H9 (cell line): ENCODE measurements around the gene OR5V1. TPM values are rescaled to one million over a fixed set of nuclear protein-coding genes. Genes with fewer than 3 reads are reported as not detected.

ENCODE experiments used
- DNase-seq: peaks from one replicate; pipeline ENCODE4 v3.0.0-alpha.2; 2017
- H2AFZ ChIP-seq: one replicate; pipeline ENCODE4 v1.6.1; 2013; ENCODE audit warnings: mild to moderate bottlenecking, low read length, control low read depth, moderate library complexity
- H2AK5ac ChIP-seq: 2 replicates; pipeline ENCODE4 v1.6.1; 2013; ENCODE audit warnings: low read length, control low read depth, mixed read lengths; ENCODE audit not compliant: insufficient read length
- H2BK120ac ChIP-seq: one replicate; pipeline ENCODE4 v1.6.1; 2013; ENCODE audit warnings: low read depth, mild to moderate bottlenecking, low read length, control low read depth, inconsistent platforms; ENCODE audit not compliant: poor library complexity, severe bottlenecking
- H2BK12ac ChIP-seq: 2 replicates; pipeline ENCODE4 v1.6.1; 2013; ENCODE audit warnings: low read length, control low read depth, mixed read lengths, low read depth; ENCODE audit not compliant: insufficient read length
- H2BK15ac ChIP-seq: 2 replicates; pipeline ENCODE4 v1.6.1; 2013; ENCODE audit warnings: low read depth, low read length, control low read depth
- H2BK20ac ChIP-seq: one replicate; pipeline ENCODE4 v1.6.1; 2013; ENCODE audit warnings: low read depth, mild to moderate bottlenecking, low read length, control low read depth, inconsistent platforms; ENCODE audit not compliant: poor library complexity, severe bottlenecking
- H2BK5ac ChIP-seq: 2 replicates; pipeline ENCODE4 v1.6.1; 2013; ENCODE audit warnings: low read length, control low read depth, mixed read lengths; ENCODE audit not compliant: insufficient read length
- H3K14ac ChIP-seq: 2 replicates; pipeline ENCODE4 v1.6.1; 2013; ENCODE audit warnings: low read length, control low read depth; ENCODE audit not compliant: insufficient read depth
- H3K18ac ChIP-seq: 2 replicates; pipeline ENCODE4 v1.6.1; 2013; ENCODE audit warnings: low read depth, mild to moderate bottlenecking, mixed read lengths, low read length, control low read depth; ENCODE audit not compliant: insufficient read length
- H3K23ac ChIP-seq: 2 replicates; pipeline ENCODE4 v1.6.1; 2013; ENCODE audit warnings: low read length, control low read depth, mixed read lengths, low read depth; ENCODE audit not compliant: insufficient read length
- H3K23me2 ChIP-seq: 2 replicates; pipeline ENCODE4 v1.6.1; 2013; ENCODE audit warnings: low read depth, mild to moderate bottlenecking, mixed read lengths, low read length, control low read depth; ENCODE audit not compliant: insufficient read length, poor library complexity, severe bottlenecking
- H3K27ac ChIP-seq: 2 replicates; pipeline ENCODE4 v1.5.1; 2013; ENCODE audit warnings: low read length, control low read depth, mixed read lengths, low read depth; ENCODE audit not compliant: insufficient read length
- H3K27me3 ChIP-seq: 2 replicates; pipeline ENCODE4 v1.6.1; 2013; ENCODE audit warnings: low read length, control low read depth, inconsistent platforms; ENCODE audit not compliant: insufficient read depth
- H3K4ac ChIP-seq: 2 replicates; pipeline ENCODE4 v1.6.1; 2013; ENCODE audit warnings: low read depth, mild to moderate bottlenecking, control low read depth, inconsistent platforms, low read length, moderate library complexity
- H3K4me1 ChIP-seq: 2 replicates; pipeline ENCODE4 v1.6.1; 2013; ENCODE audit warnings: low read length, control low read depth, inconsistent platforms; ENCODE audit not compliant: insufficient read depth
- H3K4me2 ChIP-seq: 2 replicates; pipeline ENCODE4 v1.6.1; 2013; ENCODE audit warnings: low read length, control low read depth, mixed read lengths; ENCODE audit not compliant: insufficient read length, insufficient read depth
- H3K56ac ChIP-seq: 2 replicates; pipeline ENCODE4 v1.6.1; 2013; ENCODE audit warnings: low read depth, mild to moderate bottlenecking, mixed read lengths, low read length, control low read depth; ENCODE audit not compliant: insufficient read length
- H3K79me1 ChIP-seq: 2 replicates; pipeline ENCODE4 v1.6.1; 2013; ENCODE audit warnings: low read depth, mild to moderate bottlenecking, moderate library complexity, low read length, control low read depth, inconsistent platforms; ENCODE audit not compliant: insufficient read depth, poor library complexity, severe bottlenecking
- H3K79me2 ChIP-seq: 2 replicates; pipeline ENCODE4 v1.6.1; 2013; ENCODE audit warnings: low read length, control low read depth, inconsistent platforms; ENCODE audit not compliant: insufficient read depth
- H3K9ac ChIP-seq: 2 replicates; pipeline ENCODE4 v1.6.1; 2013; ENCODE audit warnings: low read length, control low read depth, mixed read lengths; ENCODE audit not compliant: insufficient read length; ENCODE audit errors: extremely low read depth
- H3K9me3 ChIP-seq: one replicate; pipeline ENCODE4 v1.6.1; 2013; ENCODE audit warnings: low read depth, low read length, inconsistent platforms; ENCODE audit not compliant: control insufficient read depth
- H3T11ph ChIP-seq: one replicate; pipeline ENCODE4 v1.6.1; 2013; ENCODE audit warnings: mild to moderate bottlenecking, low read length, control low read depth, inconsistent platforms
- H4K20me1 ChIP-seq: one replicate; pipeline ENCODE4 v1.6.1; 2013; ENCODE audit not compliant: control insufficient read depth, insufficient read length, insufficient read depth
- H4K5ac ChIP-seq: 2 replicates; pipeline ENCODE4 v1.6.1; 2013; ENCODE audit warnings: low read depth, mild to moderate bottlenecking, mixed read lengths, low read length, control low read depth; ENCODE audit not compliant: insufficient read length
- H4K8ac ChIP-seq: replicated peaks from 2 replicates; pipeline ENCODE4 v1.6.1; 2013; ENCODE audit warnings: low read length, control low read depth, mixed read lengths, low read depth; ENCODE audit not compliant: insufficient read length
- H4K91ac ChIP-seq: 2 replicates; pipeline ENCODE4 v1.6.1; 2013; ENCODE audit warnings: low read depth, mild to moderate bottlenecking, moderate library complexity, mixed read lengths, low read length, control low read depth; ENCODE audit not compliant: insufficient read length
- H3K27ac Mint-ChIP-seq, 3 experiments: 2 replicates in 2 of 3; 3 replicates in 1 of 3; pipeline ENCODE4 v1.8.0; 2020 to 2021; ENCODE audit warnings: mixed read lengths in 3 of 3, mild to moderate bottlenecking in 1 of 3, moderate library complexity in 1 of 3
- H3K27me3 Mint-ChIP-seq: 2 replicates; pipeline ENCODE4 v1.8.0; 2021; ENCODE audit warnings: low read depth, mild to moderate bottlenecking, moderate library complexity, mixed read lengths
- H3K36me3 Mint-ChIP-seq, 3 experiments: 2 replicates in 2 of 3; 3 replicates in 1 of 3; pipeline ENCODE4 v1.8.0; 2020 to 2021; ENCODE audit warnings: low read depth in 3 of 3, mixed read lengths in 3 of 3; ENCODE audit not compliant: insufficient read depth in 1 of 3
- H3K4me1 Mint-ChIP-seq, 2 experiments: 2 replicates each; pipeline ENCODE4 v1.8.0; 2020; ENCODE audit warnings: mixed read lengths in 2 of 2
- H3K4me3 Mint-ChIP-seq, 2 experiments: 2 replicates in 1 of 2; 3 replicates in 1 of 2; pipeline ENCODE4 v1.8.0; 2020 to 2021; ENCODE audit warnings: mild to moderate bottlenecking in 2 of 2, mixed read lengths in 2 of 2, moderate library complexity in 1 of 2
- H3K9me3 Mint-ChIP-seq, 2 experiments: 2 replicates in 1 of 2; 3 replicates in 1 of 2; pipeline ENCODE4 v1.8.0; 2020; ENCODE audit warnings: mild to moderate bottlenecking in 2 of 2, mixed read lengths in 2 of 2, moderate library complexity in 1 of 2
- total RNA-seq: library from RNA; stranded (reverse); gene quantifications from 2 replicates; pipeline ENCODE4 v1.2.1, GENCODE V29; 2021
- TF ChIP-seq, protein P1 (sequence below): fragments of 200-600 bp; sonication (generic); conservative IDR thresholded peaks from 3 replicates; pipeline ENCODE4 v1.8.0; 2021; ENCODE audit warnings: antibody characterized with exemption, mild to moderate bottlenecking

The OR5V1 gene
- total RNA-seq, 1 experiment from 2014 or later: not detected

GRCh38 chr6:29414588-29414987 is 45.9 kb upstream of the OR5V1 start, which contains the start of gene OR12D1:
OR12D1 (plus strand) TSS chr6:29414928.
- Histone ChIP-seq H3K9ac (no peak within 1 kb of the TSS), H2BK12ac (no peak within 1 kb of the TSS), H3K23ac (no peak within 1 kb of the TSS), H3K56ac (no peak within 1 kb of the TSS), H3K18ac (no peak within 1 kb of the TSS), H3K9me3 (no peaks in the 10 kb centered on the region), H3K79me2 (no peaks in the 10 kb centered on the region), H2BK120ac (no peak within 1 kb of the TSS), H2AFZ (no peak within 1 kb of the TSS), H3K27ac (no peak within 1 kb of the TSS), H3K4ac (no peak within 1 kb of the TSS), H4K91ac (no peak within 1 kb of the TSS), H3K14ac (no peak within 1 kb of the TSS), H2BK15ac (no peak within 1 kb of the TSS), H2BK5ac (no peak within 1 kb of the TSS), H3K4me2 (no peak within 1 kb of the TSS), H3K4me1 (no peaks in the 10 kb centered on the region), H2BK20ac (no peak within 1 kb of the TSS), H2AK5ac (no peak within 1 kb of the TSS), H3K23me2 (no peaks in the 10 kb centered on the region), H3T11ph (no peak within 1 kb of the TSS), H3K79me1 (no peaks in the 10 kb centered on the region), H4K5ac (no peak within 1 kb of the TSS), H4K8ac (no peak within 1 kb of the TSS), H3K27me3 (no peaks in the 10 kb centered on the region), H4K20me1 (no peaks in the 10 kb centered on the region)
- Mint-ChIP-seq H3K4me1 (no peaks in the 10 kb centered on the region), H3K27ac (no peak within 1 kb of the TSS), H3K36me3 (no peaks in the 10 kb centered on the region), H3K27me3 (peaks cover 5% of the 10 kb centered on the region; the same call in 1 of the 2 replicates), H3K9me3 (peaks cover 2 to 7% of the 10 kb centered on the region in 2 experiments; a peak in 3 of 5 replicates), H3K4me3 (no peak within 1 kb of the TSS)
- TF ChIP-seq, protein P1, sequence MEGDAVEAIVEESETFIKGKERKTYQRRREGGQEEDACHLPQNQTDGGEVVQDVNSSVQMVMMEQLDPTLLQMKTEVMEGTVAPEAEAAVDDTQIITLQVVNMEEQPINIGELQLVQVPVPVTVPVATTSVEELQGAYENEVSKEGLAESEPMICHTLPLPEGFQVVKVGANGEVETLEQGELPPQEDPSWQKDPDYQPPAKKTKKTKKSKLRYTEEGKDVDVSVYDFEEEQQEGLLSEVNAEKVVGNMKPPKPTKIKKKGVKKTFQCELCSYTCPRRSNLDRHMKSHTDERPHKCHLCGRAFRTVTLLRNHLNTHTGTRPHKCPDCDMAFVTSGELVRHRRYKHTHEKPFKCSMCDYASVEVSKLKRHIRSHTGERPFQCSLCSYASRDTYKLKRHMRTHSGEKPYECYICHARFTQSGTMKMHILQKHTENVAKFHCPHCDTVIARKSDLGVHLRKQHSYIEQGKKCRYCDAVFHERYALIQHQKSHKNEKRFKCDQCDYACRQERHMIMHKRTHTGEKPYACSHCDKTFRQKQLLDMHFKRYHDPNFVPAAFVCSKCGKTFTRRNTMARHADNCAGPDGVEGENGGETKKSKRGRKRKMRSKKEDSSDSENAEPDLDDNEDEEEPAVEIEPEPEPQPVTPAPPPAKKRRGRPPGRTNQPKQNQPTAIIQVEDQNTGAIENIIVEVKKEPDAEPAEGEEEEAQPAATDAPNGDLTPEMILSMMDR: peak; percentile 59
- no peak for DNase-seq
